ENCODE results near the gene SMAD7. TPM values are rescaled to one million over a fixed set of nuclear protein-coding genes. Genes with fewer than 3 reads are reported as not detected.

Gene SMAD7
- total RNA-seq, 2 donors from 2014 or later, result 21.2 to 21.6 TPM

GRCh38 chr18:48908916-48909315, 41.8 kb downstream of the SMAD7 start:
- intact Hi-C loops (cut with DNase I), result no loop called here
- Histone ChIP-seq H3K27me3 (no peaks in the 10 kb centered on the region), H3K4me1 (no peaks in the 10 kb centered on the region), H3K4me3 (no peak overlapping the region), H3K36me3 (no peaks in the 10 kb centered on the region), H3K9ac (ENCODE audit: low read depth in 2 of 2, low read length in 2 of 2) (no peak overlapping the region), H3K9me3 (no peaks in the 10 kb centered on the region), H3K27ac (no peak overlapping the region)
- no peak for DNase-seq
- TF ChIP-seq CTCF (IDR thresholded peaks at IDR 0.05), result no peak

GRCh38 chr18:48905513-48905912, 45.3 kb downstream of the SMAD7 start:
- Histone ChIP-seq H3K27ac (no peak overlapping the region), H3K36me3 (no peaks in the 10 kb centered on the region), H3K27me3 (no peaks in the 10 kb centered on the region), H3K4me1 (peaks cover 7% of the 10 kb centered on the region), H3K9me3 (no peaks in the 10 kb centered on the region), H3K9ac (ENCODE audit: low read depth in 2 of 2, low read length in 2 of 2) (no peak overlapping the region), H3K4me3 (no peak overlapping the region)
- no peak for DNase-seq
- no peak for TF ChIP-seq CTCF (IDR thresholded peaks at IDR 0.05)
- intact Hi-C loops (cut with DNase I), result no loop called here

GRCh38 chr18:48904847-48905394, 45.8 kb downstream of the SMAD7 start:
- H3K4me1 ChIP-seq, result peaks cover 7% of the 10 kb centered on the region
- H3K27ac ChIP-seq, result no peak overlapping the region
- no peaks in the 10 kb centered on the region for H3K9me3 ChIP-seq
- H3K9ac ChIP-seq (ENCODE audit: low read depth in 2 of 2, low read length in 2 of 2), result no peak overlapping the region
- DNase-seq, result no peak
- TF ChIP-seq CTCF (IDR thresholded peaks at IDR 0.05), result no peak
- intact Hi-C loops (cut with DNase I), result no loop called here
- no peak overlapping the region for H3K4me3 ChIP-seq
- no peaks in the 10 kb centered on the region for H3K36me3 ChIP-seq
- no peaks in the 10 kb centered on the region for H3K27me3 ChIP-seq

- TF ChIP-seq CTCF (IDR thresholded peaks at IDR 0.05), result no peak
- H3K9ac ChIP-seq (ENCODE audit: low read depth in 2 of 2, low read length in 2 of 2), result no peak overlapping the region
- H3K9me3 ChIP-seq, result no peaks in the 10 kb centered on the region
- H3K4me1 ChIP-seq, result peaks cover 7% of the 10 kb centered on the region
- H3K4me3 ChIP-seq, result no peak overlapping the region
- no peak overlapping the region for H3K27ac ChIP-seq
- H3K27me3 ChIP-seq, result no peaks in the 10 kb centered on the region
- no peaks in the 10 kb centered on the region for H3K36me3 ChIP-seq
- DNase-seq, result no peak
- intact Hi-C loops (cut with DNase I), result no loop called here
These were observed 46.7 kb downstream of the SMAD7 start for GRCh38 chr18:48904091-48904490.

- H3K4me1 ChIP-seq, result peaks cover 7% of the 10 kb centered on the region
- H3K36me3 ChIP-seq, result no peaks in the 10 kb centered on the region
- H3K9me3 ChIP-seq, result no peaks in the 10 kb centered on the region
- H3K4me3 ChIP-seq, result no peak overlapping the region
- no peaks in the 10 kb centered on the region for H3K27me3 ChIP-seq
- TF ChIP-seq CTCF (IDR thresholded peaks at IDR 0.05), result no peak
- no peak for DNase-seq
- H3K9ac ChIP-seq (ENCODE audit: low read depth in 2 of 2, low read length in 2 of 2), result no peak overlapping the region
- peak overlapping the region; percentile 29 for H3K27ac ChIP-seq
- intact Hi-C loops (cut with DNase I), result no loop called here
These were observed 47.7 kb downstream of the SMAD7 start for GRCh38 chr18:48902856-48903601.
